Panc1 (cell line): ENCODE results near the gene POFUT2. TPM values are rescaled to one million over a fixed set of nuclear protein-coding genes. Genes with fewer than 3 reads are reported as not detected.
A peak's percentile ranks its signal among the peaks of the same experiment; 100 is the strongest.

Experiments
- ATAC-seq: fragments of 200-7000 bp; cut with Tn5 transposase; 2 replicates; pipeline ENCODE4 v1.9.1; 2020; ENCODE audit warnings: mild to moderate bottlenecking, moderate library complexity
- BruUV-seq: library from RNA; stranded (reverse); fragments of 400-500 nt; replicated peaks from 2 replicates; lab custom pipeline; 2021; lab: Mats Ljungman, UMichigan
- CTCF ChIA-PET: fragments of 300-600 bp; sonication (Branson Sonifier 250); formaldehyde crosslinking; loops from one replicate; lab custom pipeline; 2022; ENCODE audit warnings: antibody characterized with exemption; lab: Charles Lee
- POLR2A ChIA-PET: fragments of 300-600 bp; sonication (Branson Sonifier 250); formaldehyde crosslinking; loops from one replicate; lab custom pipeline; 2022; ENCODE audit warnings: antibody characterized with exemption; lab: Charles Lee
- DNase-seq: peaks from one replicate; pipeline ENCODE4 v3.0.0-alpha.2; 2010; ENCODE audit warnings: low read depth, low spot score
- H3K27ac ChIP-seq: 2 replicates; pipeline ENCODE4 v1.5.1; 2011; ENCODE audit warnings: mild to moderate bottlenecking, low read length, inconsistent platforms
- H3K27me3 ChIP-seq: fragments of 200-500 bp; sonication (Bioruptor generic); 2 replicates; pipeline ENCODE4 v1.6.0; 2014; ENCODE audit warnings: low read length, inconsistent platforms; ENCODE audit not compliant: control insufficient read depth, insufficient read depth
- H3K36me3 ChIP-seq: fragments of 200-500 bp; sonication (Bioruptor generic); 2 replicates; pipeline ENCODE4 v1.5.1; 2014; ENCODE audit warnings: inconsistent platforms, mild to moderate bottlenecking, low read length, moderate library complexity; ENCODE audit not compliant: control insufficient read depth, insufficient read depth
- H3K4me1 ChIP-seq: 2 replicates; pipeline ENCODE4 v1.5.1; 2011; ENCODE audit warnings: inconsistent platforms, mild to moderate bottlenecking, low read length, moderate library complexity; ENCODE audit not compliant: control insufficient read depth, insufficient read depth
- H3K4me3 ChIP-seq, 2 experiments: 2 replicates each; pipeline ENCODE4 v1.5.1; 2011 to 2012; ENCODE audit warnings: low read depth in 2 of 2, low read length in 2 of 2, mild to moderate bottlenecking in 2 of 2, inconsistent platforms in 1 of 2, moderate library complexity in 1 of 2
- H3K9me3 ChIP-seq: fragments of 200-500 bp; sonication (Bioruptor generic); 2 replicates; pipeline ENCODE4 v1.5.1; 2014; ENCODE audit warnings: low read depth, mild to moderate bottlenecking, inconsistent platforms, low read length, moderate library complexity; ENCODE audit not compliant: control insufficient read depth, insufficient read depth
- POLR2AphosphoS5 ChIP-seq: IDR thresholded peaks from 2 replicates; pipeline ENCODE4 v1.6.1; 2012; ENCODE audit warnings: mild to moderate bottlenecking, low read depth, low read length, moderate library complexity
- SIN3A ChIP-seq: IDR thresholded peaks from 2 replicates; pipeline ENCODE4 v1.6.1; 2012; ENCODE audit warnings: low read depth, mild to moderate bottlenecking, low read length, moderate library complexity, borderline replicate concordance; ENCODE audit not compliant: insufficient read depth
- TCF7L2 ChIP-seq: IDR thresholded peaks from 2 replicates; pipeline ENCODE4 v1.6.1; 2011; ENCODE audit warnings: mild to moderate bottlenecking, low read depth, low read length, inconsistent platforms
- in situ Hi-C: cut with HindIII; loops from 2 replicates; pipeline ENCODE4 v1.10.0; 2016; ENCODE audit warnings: low sequenced_read_pairs, low pct_unique_long_range_greater_than_20kb
- intact Hi-C: fragments of 100-400 bp; cut with micrococcal nuclease; formaldehyde crosslinking; loops from one replicate; pipeline ENCODE4 v1.10.0; 2022; ENCODE audit not compliant: unreplicated experiment
- total RNA-seq: library from RNA; stranded (reverse); gene quantifications from one replicate; pipeline ENCODE4 v1.2.1, GENCODE V29; 2021; ENCODE audit not compliant: unreplicated experiment
- TF ChIP-seq, protein P1 (sequence below): fragments of 450-650 bp; IDR thresholded peaks from 2 replicates; pipeline ENCODE4 v1.5.1; 2017; ENCODE audit warnings: mild to moderate bottlenecking
- TF ChIP-seq, protein P2 (sequence below), 2 experiments: IDR thresholded peaks; 2 replicates each; pipeline ENCODE4 v1.6.1; 2011 to 2012; ENCODE audit warnings: low read depth in 2 of 2, control low read depth in 1 of 2, low read length in 1 of 2, mild to moderate bottlenecking in 1 of 2, moderate library complexity in 1 of 2; ENCODE audit not compliant: insufficient read depth in 1 of 2

Gene POFUT2
- total RNA-seq, 1 experiment from 2014 or later, result 59.6 TPM

DNA sequence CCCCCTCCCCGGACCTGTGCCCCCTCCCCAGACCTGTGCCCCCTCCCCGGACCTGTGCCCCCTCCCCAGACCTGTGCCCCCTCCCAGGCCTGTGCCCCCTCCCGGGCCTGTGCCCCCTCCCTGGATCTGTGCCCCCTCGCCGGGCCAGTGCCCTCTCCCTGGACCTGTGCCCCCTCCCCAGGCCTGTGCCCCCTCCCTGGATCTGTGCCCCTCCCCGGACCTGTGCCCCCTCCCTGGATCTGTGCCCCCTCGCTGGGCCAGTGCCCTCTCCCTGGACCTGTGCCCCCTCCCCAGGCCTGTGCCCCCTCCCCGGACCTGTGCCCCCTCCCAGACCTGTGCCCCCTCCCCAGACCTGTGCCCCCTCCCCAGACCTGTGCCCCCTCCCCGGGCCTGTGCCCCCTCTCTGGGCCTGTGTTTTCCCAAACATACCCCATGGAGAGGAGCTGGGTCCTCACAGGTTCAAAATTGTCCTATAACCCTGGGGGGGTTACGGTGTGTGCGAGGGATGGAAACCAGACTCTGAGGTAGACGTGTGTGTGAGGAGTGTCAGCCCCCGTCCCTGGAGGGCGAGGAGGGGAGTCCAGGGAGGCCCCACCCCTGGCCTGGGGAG lies 47.6 kb upstream of the POFUT2 start:
- Histone ChIP-seq H3K4me3 (no peak overlapping the region), H3K9me3 (no peaks in the 10 kb centered on the region), H3K27ac (peak overlapping the region; percentile 39; the same call in 1 of the 2 replicates), H3K36me3 (no peaks in the 10 kb centered on the region), H3K27me3 (no peaks in the 10 kb centered on the region), H3K4me1 (peaks cover 48% of the 10 kb centered on the region)
- ChIA-PET POLR2A (no interaction called here), CTCF (no interaction called here)
- DNase-seq (no peak), ATAC-seq (no peak)
- TF ChIP-seq, protein P1, sequence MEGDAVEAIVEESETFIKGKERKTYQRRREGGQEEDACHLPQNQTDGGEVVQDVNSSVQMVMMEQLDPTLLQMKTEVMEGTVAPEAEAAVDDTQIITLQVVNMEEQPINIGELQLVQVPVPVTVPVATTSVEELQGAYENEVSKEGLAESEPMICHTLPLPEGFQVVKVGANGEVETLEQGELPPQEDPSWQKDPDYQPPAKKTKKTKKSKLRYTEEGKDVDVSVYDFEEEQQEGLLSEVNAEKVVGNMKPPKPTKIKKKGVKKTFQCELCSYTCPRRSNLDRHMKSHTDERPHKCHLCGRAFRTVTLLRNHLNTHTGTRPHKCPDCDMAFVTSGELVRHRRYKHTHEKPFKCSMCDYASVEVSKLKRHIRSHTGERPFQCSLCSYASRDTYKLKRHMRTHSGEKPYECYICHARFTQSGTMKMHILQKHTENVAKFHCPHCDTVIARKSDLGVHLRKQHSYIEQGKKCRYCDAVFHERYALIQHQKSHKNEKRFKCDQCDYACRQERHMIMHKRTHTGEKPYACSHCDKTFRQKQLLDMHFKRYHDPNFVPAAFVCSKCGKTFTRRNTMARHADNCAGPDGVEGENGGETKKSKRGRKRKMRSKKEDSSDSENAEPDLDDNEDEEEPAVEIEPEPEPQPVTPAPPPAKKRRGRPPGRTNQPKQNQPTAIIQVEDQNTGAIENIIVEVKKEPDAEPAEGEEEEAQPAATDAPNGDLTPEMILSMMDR, result no peak
- TF ChIP-seq POLR2AphosphoS5 (no peak), SIN3A (no peak), TCF7L2 (no peak)
- TF ChIP-seq, protein P2, sequence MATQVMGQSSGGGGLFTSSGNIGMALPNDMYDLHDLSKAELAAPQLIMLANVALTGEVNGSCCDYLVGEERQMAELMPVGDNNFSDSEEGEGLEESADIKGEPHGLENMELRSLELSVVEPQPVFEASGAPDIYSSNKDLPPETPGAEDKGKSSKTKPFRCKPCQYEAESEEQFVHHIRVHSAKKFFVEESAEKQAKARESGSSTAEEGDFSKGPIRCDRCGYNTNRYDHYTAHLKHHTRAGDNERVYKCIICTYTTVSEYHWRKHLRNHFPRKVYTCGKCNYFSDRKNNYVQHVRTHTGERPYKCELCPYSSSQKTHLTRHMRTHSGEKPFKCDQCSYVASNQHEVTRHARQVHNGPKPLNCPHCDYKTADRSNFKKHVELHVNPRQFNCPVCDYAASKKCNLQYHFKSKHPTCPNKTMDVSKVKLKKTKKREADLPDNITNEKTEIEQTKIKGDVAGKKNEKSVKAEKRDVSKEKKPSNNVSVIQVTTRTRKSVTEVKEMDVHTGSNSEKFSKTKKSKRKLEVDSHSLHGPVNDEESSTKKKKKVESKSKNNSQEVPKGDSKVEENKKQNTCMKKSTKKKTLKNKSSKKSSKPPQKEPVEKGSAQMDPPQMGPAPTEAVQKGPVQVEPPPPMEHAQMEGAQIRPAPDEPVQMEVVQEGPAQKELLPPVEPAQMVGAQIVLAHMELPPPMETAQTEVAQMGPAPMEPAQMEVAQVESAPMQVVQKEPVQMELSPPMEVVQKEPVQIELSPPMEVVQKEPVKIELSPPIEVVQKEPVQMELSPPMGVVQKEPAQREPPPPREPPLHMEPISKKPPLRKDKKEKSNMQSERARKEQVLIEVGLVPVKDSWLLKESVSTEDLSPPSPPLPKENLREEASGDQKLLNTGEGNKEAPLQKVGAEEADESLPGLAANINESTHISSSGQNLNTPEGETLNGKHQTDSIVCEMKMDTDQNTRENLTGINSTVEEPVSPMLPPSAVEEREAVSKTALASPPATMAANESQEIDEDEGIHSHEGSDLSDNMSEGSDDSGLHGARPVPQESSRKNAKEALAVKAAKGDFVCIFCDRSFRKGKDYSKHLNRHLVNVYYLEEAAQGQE (IDR thresholded peaks at IDR 0.05; ENCODE audit: insufficient read depth in 1 of 2, low read depth in 2 of 2, low read length in 1 of 2), result no peak
- BruUV-seq, result no TSS peak
- in situ Hi-C loops (no loop called here), intact Hi-C loops (no loop called here)

DNA sequence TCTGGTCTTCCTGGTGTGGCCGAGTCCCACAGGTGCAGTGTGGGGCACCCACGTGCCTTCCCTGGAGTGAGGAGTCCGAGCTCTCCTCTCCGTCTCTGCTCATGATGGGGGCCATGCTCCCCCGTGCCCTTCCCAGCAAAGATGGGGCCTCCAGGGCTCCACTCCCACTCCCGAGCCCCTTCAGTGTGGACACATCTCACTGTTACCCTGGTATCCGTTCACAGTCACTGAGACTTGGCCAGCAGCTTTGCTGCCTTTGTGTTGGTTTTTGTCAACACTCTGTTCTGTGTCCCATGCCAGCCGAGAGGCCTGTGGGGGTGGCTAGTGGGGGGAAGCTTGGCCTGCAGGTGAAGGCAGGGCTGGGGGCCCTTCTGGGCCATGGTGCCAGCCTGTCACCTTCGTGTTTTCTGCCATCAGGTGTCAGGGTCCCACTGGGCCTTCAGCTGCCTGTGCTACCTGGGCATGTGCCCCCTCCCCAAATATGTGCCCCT lies 46.9 kb upstream of the POFUT2 start:
- ChIA-PET CTCF (no interaction called here), POLR2A (no interaction called here)
- no TSS peak for BruUV-seq
- H3K4me1 ChIP-seq, result peaks cover 54% of the 10 kb centered on the region
- no peaks in the 10 kb centered on the region for H3K27me3 ChIP-seq
- H3K36me3 ChIP-seq, result no peaks in the 10 kb centered on the region
- intact Hi-C loops, result no loop called here
- in situ Hi-C loops, result no loop called here
- TF ChIP-seq POLR2AphosphoS5 (no peak), TCF7L2 (no peak), SIN3A (no peak)
- TF ChIP-seq, protein P1, result no peak
- TF ChIP-seq, protein P2 (IDR thresholded peaks at IDR 0.05; ENCODE audit: insufficient read depth in 1 of 2, low read depth in 2 of 2, low read length in 1 of 2), result no peak
- H3K4me3 ChIP-seq, result no peak overlapping the region
- DNase-seq (no peak), ATAC-seq (no peak)
- H3K27ac ChIP-seq, result peak overlapping the region; percentile 75
- H3K9me3 ChIP-seq, result no peaks in the 10 kb centered on the region
